PC-3 (cell line): ENCODE data around the gene H3-3A. TPM values are rescaled to one million over a fixed set of nuclear protein-coding genes. Genes with fewer than 3 reads are reported as not detected.

Source experiments
- ATAC-seq: fragments of 200-7000 bp; cut with Tn5 transposase; 2 replicates; pipeline ENCODE4 v1.9.1; 2020; ENCODE audit warnings: mild to moderate bottlenecking, moderate library complexity
- BruUV-seq: library from RNA; stranded (reverse); fragments of 400-500 nt; replicated peaks from 2 replicates; lab custom pipeline; 2021; lab: Mats Ljungman, UMichigan
- CTCF ChIA-PET: fragments of 300-600 bp; sonication (Branson Sonifier 250); formaldehyde crosslinking; loops from one replicate; lab custom pipeline; 2022; ENCODE audit warnings: antibody characterized with exemption; lab: Charles Lee
- POLR2A ChIA-PET: fragments of 300-600 bp; sonication (Branson Sonifier 250); formaldehyde crosslinking; loops from one replicate; lab custom pipeline; 2022; ENCODE audit warnings: antibody characterized with exemption; ENCODE audit not compliant: unreplicated experiment; lab: Charles Lee
- DNase-seq: peaks from one replicate; pipeline ENCODE4 v3.0.0-alpha.2; 2015
- H2AFZ ChIP-seq: fragments of 300-600 bp; sonication (generic); 2 replicates; pipeline ENCODE4 v1.6.0; 2016; ENCODE audit warnings: antibody characterized with exemption, low read length
- H3F3A ChIP-seq: fragments of 300-600 bp; sonication (generic); one replicate; pipeline ENCODE4 v1.6.0; 2017; ENCODE audit warnings: antibody characterized with exemption, low read length, control low read depth, mild to moderate bottlenecking; ENCODE audit not compliant: unreplicated experiment
- H3K27ac ChIP-seq: fragments of 300-600 bp; sonication (generic); 2 replicates; pipeline ENCODE4 v1.5.1; 2016; ENCODE audit warnings: mild to moderate bottlenecking, low read length
- H3K27me3 ChIP-seq: fragments of 300-600 bp; sonication (generic); 2 replicates; pipeline ENCODE4 v1.6.1; 2016; ENCODE audit warnings: low read length, mixed read lengths
- H3K36me3 ChIP-seq: fragments of 300-600 bp; sonication (generic); 2 replicates; pipeline ENCODE4 v1.6.1; 2016; ENCODE audit warnings: low read depth, mixed run types, low read length, mixed read lengths
- H3K4me1 ChIP-seq: fragments of 300-600 bp; sonication (generic); 2 replicates; pipeline ENCODE4 v1.5.1; 2016; ENCODE audit warnings: low read length; ENCODE audit not compliant: insufficient read depth
- H3K4me2 ChIP-seq: fragments of 300-600 bp; sonication (generic); 2 replicates; pipeline ENCODE4 v1.6.0; 2016; ENCODE audit warnings: low read length
- H3K4me3 ChIP-seq: fragments of 300-600 bp; sonication (generic); 2 replicates; pipeline ENCODE4 v1.5.1; 2016; ENCODE audit warnings: mild to moderate bottlenecking, low read length, mixed read lengths
- H3K79me2 ChIP-seq: fragments of 300-600 bp; sonication (generic); 2 replicates; pipeline ENCODE4 v1.6.1; 2017; ENCODE audit warnings: low read length, mixed read lengths
- H3K9ac ChIP-seq: fragments of 300-600 bp; sonication (generic); 2 replicates; pipeline ENCODE4 v1.6.0; 2016; ENCODE audit warnings: mild to moderate bottlenecking, low read length
- H3K9me2 ChIP-seq: fragments of 300-600 bp; sonication (generic); replicated peaks from 2 replicates; pipeline ENCODE4 v1.6.1; 2016; ENCODE audit warnings: mixed run types, low read length, mixed read lengths
- H3K9me3 ChIP-seq: fragments of 300-600 bp; sonication (generic); 2 replicates; pipeline ENCODE4 v1.6.1; 2016; ENCODE audit warnings: low read length, mixed read lengths
- H4K20me1 ChIP-seq: fragments of 300-600 bp; sonication (generic); 2 replicates; pipeline ENCODE4 v1.6.1; 2016; ENCODE audit warnings: low read length, mixed read lengths
- EZH2 ChIP-seq: fragments of 300-600 bp; sonication (generic); IDR thresholded peaks from one replicate; pipeline ENCODE4 v1.6.1; 2017; ENCODE audit warnings: antibody characterized with exemption, mild to moderate bottlenecking, low read length; ENCODE audit not compliant: unreplicated experiment
- EZH2phosphoT487 ChIP-seq: fragments of 300-600 bp; sonication (generic); IDR thresholded peaks from 2 replicates; pipeline ENCODE4 v1.6.1; 2018; ENCODE audit warnings: mild to moderate bottlenecking, antibody characterized with exemption, low read length, borderline replicate concordance
- intact Hi-C: fragments of 100-400 bp; cut with micrococcal nuclease; formaldehyde crosslinking; loops from 2 replicates; pipeline ENCODE4 v1.9.0; 2023
- total RNA-seq: library from RNA; depleted of rRNA; stranded (reverse); fragments of >200 nt; gene quantifications from 2 replicates; pipeline ENCODE4 v1.2.3, GENCODE V29; 2014
- TF ChIP-seq, protein P1 (sequence below): fragments of 300-600 bp; sonication (generic); conservative IDR thresholded peaks from 2 replicates; pipeline ENCODE4 v1.5.1; 2017; ENCODE audit warnings: antibody characterized with exemption, low read depth, mild to moderate bottlenecking, low read length

The H3-3A gene
- total RNA-seq, 1 experiment from 2014 or later = 273 TPM

GRCh38 chr1:226082959-226083301, 20.4 kb downstream of the H3-3A start:
- H4K20me1 ChIP-seq = no peaks in the 10 kb centered on the region
- H3K4me1 ChIP-seq = peaks cover 10% of the 10 kb centered on the region
- peak overlapping the region; percentile 99 for H2AFZ ChIP-seq
- H3K79me2 ChIP-seq = no peaks in the 10 kb centered on the region
- no peaks in the 10 kb centered on the region for H3K9me2 ChIP-seq
- H3K27me3 ChIP-seq = no peaks in the 10 kb centered on the region
- peak overlapping the region; percentile 88 for H3K9ac ChIP-seq
- TF ChIP-seq, protein P1, sequence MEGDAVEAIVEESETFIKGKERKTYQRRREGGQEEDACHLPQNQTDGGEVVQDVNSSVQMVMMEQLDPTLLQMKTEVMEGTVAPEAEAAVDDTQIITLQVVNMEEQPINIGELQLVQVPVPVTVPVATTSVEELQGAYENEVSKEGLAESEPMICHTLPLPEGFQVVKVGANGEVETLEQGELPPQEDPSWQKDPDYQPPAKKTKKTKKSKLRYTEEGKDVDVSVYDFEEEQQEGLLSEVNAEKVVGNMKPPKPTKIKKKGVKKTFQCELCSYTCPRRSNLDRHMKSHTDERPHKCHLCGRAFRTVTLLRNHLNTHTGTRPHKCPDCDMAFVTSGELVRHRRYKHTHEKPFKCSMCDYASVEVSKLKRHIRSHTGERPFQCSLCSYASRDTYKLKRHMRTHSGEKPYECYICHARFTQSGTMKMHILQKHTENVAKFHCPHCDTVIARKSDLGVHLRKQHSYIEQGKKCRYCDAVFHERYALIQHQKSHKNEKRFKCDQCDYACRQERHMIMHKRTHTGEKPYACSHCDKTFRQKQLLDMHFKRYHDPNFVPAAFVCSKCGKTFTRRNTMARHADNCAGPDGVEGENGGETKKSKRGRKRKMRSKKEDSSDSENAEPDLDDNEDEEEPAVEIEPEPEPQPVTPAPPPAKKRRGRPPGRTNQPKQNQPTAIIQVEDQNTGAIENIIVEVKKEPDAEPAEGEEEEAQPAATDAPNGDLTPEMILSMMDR = 0 out of 2 replicates have a peak, but pooled peaks have one; percentile 8
- TF ChIP-seq EZH2 = no peak
- H3K4me3 ChIP-seq = peak overlapping the region; percentile 84
- peak; percentile 58 for DNase-seq
- H3K36me3 ChIP-seq = no peaks in the 10 kb centered on the region
- CTCF ChIA-PET = interaction anchor here (0.6 to 2.1 kb wide), 3 partner anchors 10 to 24 kb away, joined by 3 to 20 read pairs (median 5); no protein-coding TSS in a partner anchor
- peak overlapping the region; percentile 98 for H3K4me2 ChIP-seq
- peak overlapping the region; percentile 58 for H3K27ac ChIP-seq
- intact Hi-C loops = loop anchor here (1.0 to 5.0 kb wide), 3 partner anchors 19 to 39 kb away; no protein-coding TSS in a partner anchor
- POLR2A ChIA-PET = interaction anchor here (0.5 to 1.1 kb wide), 7 partner anchors 10 to 150 kb away, joined by 3 to 13 read pairs (median 5); partner anchors contain the start of gene H3-3A
- BruUV-seq = TSS peak; percentile 88
- no peaks in the 10 kb centered on the region for H3K9me3 ChIP-seq
- ATAC-seq = peak; percentile 81
- no peaks in the 10 kb centered on the region for H3F3A ChIP-seq

- intact Hi-C loops = loop anchor here (1.0 to 5.0 kb wide), 3 partner anchors 19 to 39 kb away; no protein-coding TSS in a partner anchor
- H3K79me2 ChIP-seq = no peaks in the 10 kb centered on the region
- peak overlapping the region; percentile 88 for H3K9ac ChIP-seq
- no peaks in the 10 kb centered on the region for H4K20me1 ChIP-seq
- H2AFZ ChIP-seq = peak overlapping the region; percentile 99
- peak; percentile 89 for ATAC-seq
- peak overlapping the region; percentile 58 for H3K27ac ChIP-seq
- peaks cover 10% of the 10 kb centered on the region for H3K4me1 ChIP-seq
- H3K4me2 ChIP-seq = peak overlapping the region; percentile 98
- BruUV-seq = TSS peak; percentile 63
- H3K9me2 ChIP-seq = no peaks in the 10 kb centered on the region
- H3K27me3 ChIP-seq = no peaks in the 10 kb centered on the region
- POLR2A ChIA-PET = interaction anchor here (0.5 to 1.1 kb wide), 7 partner anchors 9 to 58 kb away, joined by 3 to 13 read pairs (median 5); partner anchors contain the start of gene H3-3A
- H3F3A ChIP-seq = no peaks in the 10 kb centered on the region
- CTCF ChIA-PET = interaction anchor here (0.6 to 2.1 kb wide), 4 partner anchors 9 to 26 kb away, joined by 3 to 20 read pairs (median 4); no protein-coding TSS in a partner anchor
- TF ChIP-seq EZH2 (no peak), EZH2phosphoT487 (no peak)
- TF ChIP-seq, protein P1 = no peak; the same call in 1 of the 2 replicates
- H3K36me3 ChIP-seq = no peaks in the 10 kb centered on the region
- H3K4me3 ChIP-seq = peak overlapping the region; percentile 84
- DNase-seq = peak; percentile 90
- H3K9me3 ChIP-seq = no peaks in the 10 kb centered on the region
Measured at GRCh38 chr1:226083302-226084101, 21.0 kb downstream of the H3-3A start.
